Osteoblast (primary cell): ENCODE measurements around the gene AAMP. TPM values are rescaled to one million over a fixed set of nuclear protein-coding genes. Genes with fewer than 3 reads are reported as not detected.
A peak's percentile ranks its signal among the peaks of the same experiment; 100 is the strongest.
"Not testable (repeated sequence)": the region's sequence is repeated elsewhere in the genome, so short reads cannot be mapped to it uniquely, and the experiment has no call there.

Experiments used
- DNase-seq: peaks from one replicate; pipeline ENCODE4 v3.0.0; 2011; ENCODE audit warnings: low spot score, mixed read lengths; ENCODE audit not compliant: insufficient read length; ENCODE audit errors: missing footprints
- H2AFZ ChIP-seq: 2 replicates; pipeline ENCODE4 v1.6.0; 2011; ENCODE audit warnings: mild to moderate bottlenecking, low read length
- H3K27ac ChIP-seq: 2 replicates; pipeline ENCODE4 v1.5.1; 2011; ENCODE audit warnings: mild to moderate bottlenecking, low read depth, low read length, moderate library complexity
- H3K27me3 ChIP-seq: 2 replicates; pipeline ENCODE4 v1.6.0; 2012; ENCODE audit warnings: mild to moderate bottlenecking, control low read depth, inconsistent platforms, low read length, moderate library complexity; ENCODE audit not compliant: insufficient read depth
- H3K36me3 ChIP-seq: 2 replicates; pipeline ENCODE4 v1.5.1; 2011; ENCODE audit warnings: mild to moderate bottlenecking, low read length, control low read depth, moderate library complexity; ENCODE audit not compliant: insufficient read depth
- H3K4me1 ChIP-seq: 2 replicates; pipeline ENCODE4 v1.5.1; 2011; ENCODE audit warnings: mild to moderate bottlenecking, low read length, control low read depth, moderate library complexity; ENCODE audit not compliant: insufficient read depth
- H3K4me2 ChIP-seq: 2 replicates; pipeline ENCODE4 v1.6.0; 2011; ENCODE audit warnings: mild to moderate bottlenecking, low read length; ENCODE audit not compliant: insufficient read depth
- H3K4me3 ChIP-seq: fragments of 200-600 bp; sonication (generic); 3 replicates; pipeline ENCODE4 v1.5.1; 2012; ENCODE audit warnings: mild to moderate bottlenecking, low read length, inconsistent platforms; ENCODE audit not compliant: insufficient read depth
- H3K79me2 ChIP-seq: 2 replicates; pipeline ENCODE4 v1.6.0; 2012; ENCODE audit warnings: mild to moderate bottlenecking, low read length, control low read depth, inconsistent platforms; ENCODE audit not compliant: insufficient read depth
- H3K9me3 ChIP-seq: 2 replicates; pipeline ENCODE4 v1.5.1; 2011; ENCODE audit warnings: low read depth, low read length, control low read depth
- H4K20me1 ChIP-seq: 2 replicates; pipeline ENCODE4 v1.6.0; 2012; ENCODE audit warnings: mild to moderate bottlenecking, low read length, control low read depth; ENCODE audit not compliant: insufficient read depth
- CTCF ChIP-seq: IDR thresholded peaks from 2 replicates; pipeline ENCODE4 v1.5.1; 2011; ENCODE audit warnings: mild to moderate bottlenecking, low read depth, low read length, moderate library complexity; ENCODE audit errors: extremely low read depth
- total RNA-seq: library from RNA; depleted of rRNA; stranded (reverse); fragments of >200 nt; gene quantifications from 2 replicates; pipeline ENCODE4 v1.2.3, GENCODE V29; 2012

The AAMP gene
- total RNA-seq, 1 donor: 97.0 TPM

- no peaks in the 10 kb centered on the region for H3K4me1 ChIP-seq
- H3K36me3 ChIP-seq: no peaks in the 10 kb centered on the region
- no peak overlapping the region for H3K4me2 ChIP-seq
- no peak overlapping the region for H2AFZ ChIP-seq
- no peaks in the 10 kb centered on the region for H4K20me1 ChIP-seq
- no peak overlapping the region for H3K27ac ChIP-seq
- DNase-seq: no peak
- H3K9me3 ChIP-seq: no peaks in the 10 kb centered on the region
- no peak overlapping the region for H3K4me3 ChIP-seq
- no peaks in the 10 kb centered on the region for H3K79me2 ChIP-seq
- no peaks in the 10 kb centered on the region for H3K27me3 ChIP-seq
- TF ChIP-seq CTCF: no peak
Observed at GRCh38 chr2:218315397-218315796, 45.5 kb upstream of the AAMP start.

GRCh38 chr2:218314764-218315163 lies 44.8 kb upstream of the AAMP start:
- H3K36me3 ChIP-seq, H3K9me3 ChIP-seq, H3K4me3 ChIP-seq, H3K4me2 ChIP-seq, H3K4me1 ChIP-seq, H2AFZ ChIP-seq, DNase-seq, H3K79me2 ChIP-seq, H3K27me3 ChIP-seq, H4K20me1 ChIP-seq, H3K27ac ChIP-seq: not testable (repeated sequence)

GRCh38 chr2:218313356-218313755 lies 43.4 kb upstream of the AAMP start:
- no peaks in the 10 kb centered on the region for H3K27me3 ChIP-seq
- DNase-seq: peak; percentile 21
- H3K36me3 ChIP-seq: no peaks in the 10 kb centered on the region
- no peak for TF ChIP-seq CTCF
- no peaks in the 10 kb centered on the region for H3K4me1 ChIP-seq
- H3K4me2 ChIP-seq: no peak overlapping the region
- no peak overlapping the region for H3K27ac ChIP-seq
- H3K4me3 ChIP-seq: no peak overlapping the region
- no peak overlapping the region for H2AFZ ChIP-seq
- no peaks in the 10 kb centered on the region for H3K79me2 ChIP-seq
- no peaks in the 10 kb centered on the region for H3K9me3 ChIP-seq
- no peaks in the 10 kb centered on the region for H4K20me1 ChIP-seq

- Histone ChIP-seq H2AFZ (no peak overlapping the region), H3K9me3 (no peaks in the 10 kb centered on the region), H3K4me3 (no peak overlapping the region), H3K27me3 (no peaks in the 10 kb centered on the region), H4K20me1 (no peaks in the 10 kb centered on the region), H3K27ac (no peak overlapping the region), H3K36me3 (no peaks in the 10 kb centered on the region), H3K4me2 (no peak overlapping the region), H3K4me1 (no peaks in the 10 kb centered on the region), H3K79me2 (no peaks in the 10 kb centered on the region)
- no peak for TF ChIP-seq CTCF
- DNase-seq: no peak
Observed at GRCh38 chr2:218312267-218312756, 42.4 kb upstream of the AAMP start.

GRCh38 chr2:218311541-218312266 lies 41.8 kb upstream of the AAMP start:
- H3K9me3 ChIP-seq, H2AFZ ChIP-seq, H3K4me3 ChIP-seq, H3K27ac ChIP-seq, H3K4me1 ChIP-seq, H4K20me1 ChIP-seq, H3K79me2 ChIP-seq, H3K36me3 ChIP-seq, DNase-seq, H3K27me3 ChIP-seq, H3K4me2 ChIP-seq: not testable (repeated sequence)
